AG04449 (cell line): ENCODE measurements around the gene LRFN2.

Source experiments
- CTCF ChIA-PET: fragments of 350-600 bp; formaldehyde crosslinking; extraction: SDS; loops from one replicate; lab custom pipeline; 2021; ENCODE audit warnings: antibody characterized with exemption; lab: Yijun Ruan, JAX
- POLR2A ChIA-PET: fragments of 400-600, 350-600 bp; formaldehyde crosslinking; extraction: SDS; loops from one replicate; lab custom pipeline; 2020; ENCODE audit warnings: antibody characterized with exemption, inconsistent platforms; lab: Yijun Ruan, JAX
- DNase-seq: peaks from one replicate; pipeline ENCODE4 v3.0.0-alpha.2; 2010; ENCODE audit warnings: low read depth, low spot score
- H3K4me3 ChIP-seq: 2 replicates; pipeline ENCODE4 v1.5.1; 2011; ENCODE audit warnings: low read depth, mild to moderate bottlenecking, control low read depth, low read length
- TF ChIP-seq, protein P1 (sequence below): IDR thresholded peaks from one replicate; pipeline ENCODE4 v1.5.1; 2011; ENCODE audit warnings: mild to moderate bottlenecking, moderate library complexity, low read length, control low read depth, inconsistent platforms; ENCODE audit not compliant: insufficient read depth; ENCODE audit errors: missing control alignments

LRFN2 gene

DNA sequence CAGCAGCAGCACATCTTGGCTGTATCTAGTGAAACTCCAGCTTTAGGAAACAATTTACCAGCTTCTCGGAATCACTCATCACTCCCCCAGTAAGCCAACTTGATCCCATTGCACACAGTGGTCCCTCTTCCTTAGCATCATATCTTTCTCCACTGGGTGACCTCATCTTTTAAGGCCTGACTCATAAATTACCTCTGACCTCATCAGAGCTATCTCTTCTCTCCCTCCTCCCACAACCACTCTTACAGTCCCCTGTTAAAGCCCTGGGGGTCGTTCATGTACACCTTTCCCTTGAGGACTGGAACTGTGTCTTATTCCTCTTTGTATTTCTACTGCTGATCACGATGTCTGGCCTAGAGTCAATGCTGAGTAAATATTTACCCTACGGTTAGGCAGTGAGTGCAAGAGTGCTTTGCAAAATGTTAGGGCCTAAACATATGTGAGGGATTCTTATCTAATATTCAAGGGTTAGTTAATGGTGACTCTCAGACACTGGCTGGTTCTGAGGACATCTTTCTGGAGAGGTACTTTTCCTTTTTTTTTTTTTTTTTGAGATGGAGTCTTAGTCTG is 187.2 kb downstream of the LRFN2 start:
- CTCF ChIA-PET = no interaction called here
- no peak for DNase-seq
- TF ChIP-seq, protein P1, sequence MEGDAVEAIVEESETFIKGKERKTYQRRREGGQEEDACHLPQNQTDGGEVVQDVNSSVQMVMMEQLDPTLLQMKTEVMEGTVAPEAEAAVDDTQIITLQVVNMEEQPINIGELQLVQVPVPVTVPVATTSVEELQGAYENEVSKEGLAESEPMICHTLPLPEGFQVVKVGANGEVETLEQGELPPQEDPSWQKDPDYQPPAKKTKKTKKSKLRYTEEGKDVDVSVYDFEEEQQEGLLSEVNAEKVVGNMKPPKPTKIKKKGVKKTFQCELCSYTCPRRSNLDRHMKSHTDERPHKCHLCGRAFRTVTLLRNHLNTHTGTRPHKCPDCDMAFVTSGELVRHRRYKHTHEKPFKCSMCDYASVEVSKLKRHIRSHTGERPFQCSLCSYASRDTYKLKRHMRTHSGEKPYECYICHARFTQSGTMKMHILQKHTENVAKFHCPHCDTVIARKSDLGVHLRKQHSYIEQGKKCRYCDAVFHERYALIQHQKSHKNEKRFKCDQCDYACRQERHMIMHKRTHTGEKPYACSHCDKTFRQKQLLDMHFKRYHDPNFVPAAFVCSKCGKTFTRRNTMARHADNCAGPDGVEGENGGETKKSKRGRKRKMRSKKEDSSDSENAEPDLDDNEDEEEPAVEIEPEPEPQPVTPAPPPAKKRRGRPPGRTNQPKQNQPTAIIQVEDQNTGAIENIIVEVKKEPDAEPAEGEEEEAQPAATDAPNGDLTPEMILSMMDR = no peak
- POLR2A ChIA-PET = no interaction called here
- H3K4me3 ChIP-seq = no peak overlapping the region

DNA sequence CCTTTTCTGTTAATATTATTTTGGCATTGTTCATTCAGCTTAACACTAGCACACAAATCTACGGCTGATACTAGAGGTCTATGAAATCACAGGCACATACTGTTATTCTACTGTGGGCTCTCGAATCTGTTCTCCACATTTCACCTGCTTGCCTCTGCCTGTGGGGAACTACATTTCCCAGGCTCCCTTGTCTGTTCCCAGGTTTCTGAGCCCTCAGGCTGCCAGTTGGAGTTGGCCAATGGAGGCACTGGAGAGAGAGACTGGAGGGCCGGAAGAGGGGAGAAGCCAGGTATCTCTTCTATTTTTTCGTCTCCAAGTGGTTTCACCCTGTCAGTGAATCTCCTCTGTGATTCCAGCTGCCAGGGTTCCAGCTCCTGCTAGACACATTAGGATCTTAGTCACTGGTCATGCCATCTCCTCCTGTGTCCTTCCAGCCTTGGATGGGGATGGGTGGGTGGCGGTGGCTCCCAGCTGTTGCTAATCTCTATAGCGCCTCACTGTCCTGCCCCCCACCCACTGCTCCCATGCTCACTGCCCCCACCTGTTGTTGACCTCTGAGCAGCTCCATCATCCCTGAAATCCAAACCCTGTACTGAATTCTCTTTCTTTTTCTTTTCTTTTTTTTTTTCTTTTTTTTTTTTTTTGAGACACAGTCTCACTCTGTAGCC is 188.2 kb downstream of the LRFN2 start:
- no peak for DNase-seq
- POLR2A ChIA-PET = no interaction called here
- TF ChIP-seq, protein P1 = no peak
- CTCF ChIA-PET = interaction anchor here (1.0 kb wide), 1 partner anchor 9 kb away, joined by 3 read pairs; no protein-coding TSS in a partner anchor
- H3K4me3 ChIP-seq = no peak overlapping the region

DNA sequence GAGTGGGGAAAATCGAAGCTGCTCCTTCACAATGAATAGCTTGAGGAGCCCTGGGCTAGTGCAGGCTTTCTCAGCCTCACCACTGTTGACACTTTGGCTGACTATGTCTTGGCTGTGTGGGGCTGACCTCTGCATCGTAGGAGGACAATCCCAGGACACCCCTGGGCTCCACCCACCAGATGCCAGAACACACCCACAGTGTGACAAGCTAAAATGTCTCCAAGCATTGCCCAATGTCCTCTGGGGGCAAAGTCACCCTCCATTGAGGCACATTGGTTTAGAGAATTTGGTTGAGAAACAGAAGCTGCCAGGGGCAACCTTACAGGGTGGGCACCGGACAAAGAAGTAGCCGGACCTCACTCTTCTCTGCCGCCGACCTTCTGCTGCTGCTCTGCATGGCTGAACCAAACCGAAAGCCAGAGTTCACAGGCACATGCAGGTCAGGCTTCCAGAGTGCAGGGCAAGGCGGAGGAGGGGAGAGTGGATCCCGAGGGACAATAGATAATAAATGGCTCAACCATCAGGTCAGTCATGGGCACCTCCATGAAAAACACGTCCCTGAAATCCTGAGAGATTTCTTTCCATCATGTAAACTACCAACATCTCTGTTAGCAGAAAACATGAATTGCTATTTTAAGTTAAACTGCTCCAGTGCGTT is 189.0 kb downstream of the LRFN2 start:
- H3K4me3 ChIP-seq = no peak overlapping the region
- TF ChIP-seq, protein P1 = no peak
- ChIA-PET CTCF (interaction anchor here (1.0 kb wide), 1 partner anchor 8 kb away, joined by 3 read pairs; no protein-coding TSS in a partner anchor), POLR2A (no interaction called here)
- DNase-seq = no peak

DNA sequence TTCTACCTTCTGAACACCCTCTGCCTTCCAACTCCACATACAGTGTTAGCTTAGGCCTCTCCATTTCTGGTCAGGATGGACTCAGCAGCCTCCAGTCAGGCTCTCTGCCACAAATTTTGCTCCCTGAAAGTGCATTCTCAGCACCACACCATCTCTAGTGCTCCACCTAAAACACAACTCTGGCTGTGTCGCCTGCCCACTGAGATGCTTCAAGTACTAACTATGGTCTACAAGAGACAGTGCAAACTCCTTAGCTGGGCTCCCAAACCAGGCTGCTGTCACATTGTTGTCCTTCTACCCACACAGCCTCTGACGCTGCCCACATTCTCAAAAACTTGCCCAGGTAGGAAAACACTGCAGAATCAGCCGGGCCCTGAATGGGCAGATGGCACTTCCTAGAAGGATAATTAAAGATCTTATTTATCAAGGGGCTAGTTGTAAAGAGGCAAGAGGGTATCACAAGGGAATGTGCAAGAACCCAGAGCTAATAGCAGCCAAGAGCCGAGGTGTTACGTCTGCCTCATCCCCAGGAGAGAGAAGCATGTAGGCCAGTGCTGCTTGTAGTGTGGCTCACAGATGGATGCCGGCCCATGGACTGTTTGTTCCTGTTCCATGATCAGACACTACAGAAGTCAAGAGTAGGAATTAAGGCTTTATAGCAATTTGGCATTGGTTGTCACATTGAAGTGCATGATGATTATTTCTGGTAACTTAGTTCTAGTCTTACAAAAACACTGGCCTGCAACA is 189.7 kb downstream of the LRFN2 start:
- ChIA-PET POLR2A (no interaction called here), CTCF (no interaction called here)
- no peak overlapping the region for H3K4me3 ChIP-seq
- DNase-seq = no peak
- TF ChIP-seq, protein P1 = no peak

DNA sequence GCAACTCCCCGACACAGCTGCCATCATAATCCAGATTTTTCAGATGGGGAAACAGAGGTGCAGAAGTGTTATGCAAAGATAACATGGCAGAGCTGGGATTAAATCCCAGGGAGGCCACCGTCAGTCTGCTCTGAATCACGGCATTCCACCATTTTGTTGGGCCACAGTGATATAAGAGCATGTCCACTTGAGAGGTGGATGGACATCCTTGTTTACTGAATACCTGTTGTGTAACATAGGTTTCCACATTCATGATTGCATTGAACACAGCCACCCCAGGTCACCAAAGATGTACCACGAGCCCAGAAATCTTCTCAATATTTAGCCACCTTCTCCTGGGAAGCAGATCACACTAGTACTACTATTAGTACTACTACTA is 191.5 kb downstream of the LRFN2 start:
- DNase-seq = no peak
- TF ChIP-seq, protein P1 = no peak
- H3K4me3 ChIP-seq = no peak overlapping the region
- POLR2A ChIA-PET = no interaction called here
- CTCF ChIA-PET = no interaction called here
